Stimulated activated CD4-positive, alpha-beta T cell treated with anti-CD3 and anti-CD28 coated beads, Interleukin-4, amount 100 ng/mL, for 48 hours (primary cell): ENCODE data around the gene UTP14C.
"Not testable (repeated sequence)": the region's sequence is repeated elsewhere in the genome, so short reads cannot be mapped to it uniquely, and the experiment has no call there.

Experiments
- DNase-seq, 2 donors: peaks; one replicate each; pipeline ENCODE4 v3.0.0-alpha.2; 2020; ENCODE audit warnings: low read depth in 2 of 2

Gene UTP14C

DNA sequence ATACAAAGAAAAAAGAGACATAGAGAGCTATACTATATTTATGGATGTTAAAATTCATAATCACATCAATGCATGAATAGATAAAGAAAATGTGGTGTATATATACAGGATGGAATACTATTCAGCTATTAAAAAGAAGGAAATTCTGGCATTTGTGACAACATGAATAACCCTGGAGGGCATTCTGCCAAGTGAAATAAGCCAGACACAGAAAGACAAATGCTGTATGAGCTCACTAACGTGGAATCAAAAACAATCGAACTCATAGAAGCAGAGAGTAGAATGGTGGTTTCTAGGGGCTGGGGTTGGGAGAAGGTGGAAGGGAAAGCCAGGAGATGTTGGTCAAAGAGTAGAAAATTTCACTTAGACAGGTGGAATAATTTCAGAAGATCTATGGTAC is 24.0 kb downstream of the UTP14C start:
- DNase-seq: no peak

DNA sequence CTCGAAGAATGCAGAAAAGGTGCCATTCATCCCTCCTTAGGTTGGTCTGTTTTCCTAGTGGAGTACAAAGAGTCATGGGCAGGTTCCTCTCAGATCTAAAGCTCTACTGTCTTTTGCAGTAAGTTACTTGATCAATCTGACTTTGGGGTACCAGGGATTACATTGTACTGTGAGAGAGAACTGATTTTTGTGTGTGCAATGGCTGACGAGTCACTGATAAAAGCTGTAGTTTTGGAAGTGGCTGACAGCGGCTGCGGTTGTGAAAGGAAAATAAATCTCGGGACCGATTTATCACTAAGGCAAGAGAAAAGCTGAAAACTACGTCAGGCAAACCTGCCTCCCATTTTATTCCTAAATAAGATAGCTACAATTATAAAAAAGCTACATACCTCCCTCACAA is 26.9 kb downstream of the UTP14C start:
- no peak for DNase-seq

- no peak for DNase-seq
Measured at GRCh38 chr13:52053460-52053859, 29.0 kb downstream of the UTP14C start.

DNA sequence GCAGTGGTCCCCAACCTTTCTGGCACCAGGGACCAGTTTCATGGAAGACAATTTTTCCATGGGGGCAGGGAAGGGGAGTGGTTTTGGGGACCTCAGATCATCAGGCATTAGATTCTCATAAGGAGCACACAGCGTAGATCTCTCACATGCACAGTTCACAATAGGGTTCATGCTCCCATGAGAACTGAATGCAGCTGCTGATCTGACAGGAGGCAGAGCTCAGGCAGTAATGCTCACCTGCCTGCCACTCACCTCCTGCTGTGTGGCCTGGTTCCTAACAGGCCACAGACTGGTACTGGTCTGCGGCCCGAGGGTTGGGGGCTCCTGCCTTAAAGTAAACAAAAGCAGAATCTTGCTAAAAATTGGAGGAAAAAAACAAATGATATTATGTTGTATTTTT is 36.6 kb downstream of the UTP14C start:
- not testable (repeated sequence) for DNase-seq

DNA sequence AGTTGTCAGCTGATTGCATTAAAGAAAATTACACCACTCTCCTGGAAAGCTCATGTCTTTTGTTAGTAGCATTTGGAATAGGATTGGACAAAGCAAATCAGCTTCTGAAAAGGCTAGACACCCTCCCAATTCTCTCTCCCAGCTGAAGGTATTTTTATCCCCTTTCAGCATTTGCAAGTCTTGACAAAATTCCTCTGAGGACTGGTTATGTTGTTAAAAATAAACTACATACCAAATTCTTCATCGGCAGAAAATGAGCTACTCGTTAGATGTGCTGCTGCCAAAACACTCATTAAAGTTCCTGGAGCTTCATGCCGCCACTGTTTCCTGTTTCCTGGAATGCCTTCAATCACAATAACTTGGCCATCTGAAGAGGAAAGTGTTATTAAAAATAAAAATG is 37.1 kb downstream of the UTP14C start:
- no peak for DNase-seq

DNA sequence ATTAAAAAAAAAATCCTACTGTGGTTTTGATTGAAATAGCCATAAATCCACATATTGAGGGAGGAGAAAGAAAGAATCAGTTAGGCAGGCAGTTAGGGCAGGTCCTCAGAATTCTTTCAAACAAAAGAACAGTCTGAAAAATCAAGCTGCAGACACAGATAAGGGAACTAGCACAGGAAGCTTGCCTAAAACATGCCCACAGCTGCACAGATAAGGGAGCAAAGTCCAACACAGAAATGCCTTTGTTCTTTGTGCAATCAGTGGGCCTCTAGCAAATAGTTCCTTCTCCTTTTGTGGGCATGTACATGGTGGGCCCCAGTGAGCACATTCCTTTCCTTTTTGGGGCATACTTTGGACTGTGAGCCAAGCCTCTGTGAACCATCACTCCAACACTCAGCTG is 42.7 kb downstream of the UTP14C start:
- no peak for DNase-seq

- no peak for DNase-seq
Measured at GRCh38 chr13:52070929-52071523, 46.5 kb downstream of the UTP14C start.
